Sigmoid colon (tissue), 4 donors: ENCODE results near the gene ATXN2.
"Not testable (repeated sequence)": the region's sequence is repeated elsewhere in the genome, so short reads cannot be mapped to it uniquely, and the experiment has no call there.

Experiments
- EP300 ChIP-seq, 4 donors: sonication (generic); formaldehyde crosslinking; IDR thresholded peaks; one replicate each; pipeline ENCODE4 v1.6.1; 2017; ENCODE audit warnings: antibody characterized with exemption in 4 of 4
- POLR2A ChIP-seq, 2 donors: fragments of 450-650 bp; IDR thresholded peaks; one replicate each; pipeline ENCODE4 v1.6.1; 2016; ENCODE audit warnings: antibody characterized with exemption in 2 of 2, mild to moderate bottlenecking in 2 of 2, moderate library complexity in 2 of 2
- POLR2AphosphoS5 ChIP-seq, 4 donors: sonication (generic); formaldehyde crosslinking; IDR thresholded peaks; one replicate each; pipeline ENCODE4 v1.6.1; 2017; ENCODE audit warnings: antibody characterized with exemption in 4 of 4
- TF ChIP-seq, protein P1 (sequence below), 4 experiments: fragments of 450-650 bp in 3 of 4; fragments of 200-600 bp in 1 of 4; IDR thresholded peaks; one replicate each; pipeline ENCODE4 v1.5.1; 2016 to 2019; ENCODE audit warnings: antibody characterized with exemption in 4 of 4, mild to moderate bottlenecking in 3 of 4, moderate library complexity in 2 of 4

DNA sequence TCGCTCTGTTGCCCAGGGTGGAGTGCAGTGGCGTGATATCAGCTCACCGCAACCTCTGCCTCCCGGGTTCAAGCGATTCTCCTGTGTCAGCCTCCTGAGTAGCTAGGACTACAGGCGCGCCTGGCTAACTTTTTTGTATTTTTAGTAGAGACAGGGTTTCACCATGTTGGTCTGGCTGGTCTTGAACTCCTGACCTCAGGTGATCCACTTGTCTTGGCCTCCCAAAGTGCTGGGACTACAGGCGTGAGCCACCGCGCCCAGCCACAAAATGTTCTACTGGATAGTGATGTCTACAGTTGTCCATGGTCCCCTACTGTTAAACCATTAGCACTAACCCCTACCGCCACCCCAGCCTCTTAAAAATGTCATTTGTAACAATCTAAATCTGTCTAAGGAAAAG, 139.0 kb downstream of the ATXN2 start:
- not testable (repeated sequence) for TF ChIP-seq POLR2AphosphoS5, POLR2A, EP300 (IDR thresholded peaks at IDR 0.05)
- TF ChIP-seq, protein P1, sequence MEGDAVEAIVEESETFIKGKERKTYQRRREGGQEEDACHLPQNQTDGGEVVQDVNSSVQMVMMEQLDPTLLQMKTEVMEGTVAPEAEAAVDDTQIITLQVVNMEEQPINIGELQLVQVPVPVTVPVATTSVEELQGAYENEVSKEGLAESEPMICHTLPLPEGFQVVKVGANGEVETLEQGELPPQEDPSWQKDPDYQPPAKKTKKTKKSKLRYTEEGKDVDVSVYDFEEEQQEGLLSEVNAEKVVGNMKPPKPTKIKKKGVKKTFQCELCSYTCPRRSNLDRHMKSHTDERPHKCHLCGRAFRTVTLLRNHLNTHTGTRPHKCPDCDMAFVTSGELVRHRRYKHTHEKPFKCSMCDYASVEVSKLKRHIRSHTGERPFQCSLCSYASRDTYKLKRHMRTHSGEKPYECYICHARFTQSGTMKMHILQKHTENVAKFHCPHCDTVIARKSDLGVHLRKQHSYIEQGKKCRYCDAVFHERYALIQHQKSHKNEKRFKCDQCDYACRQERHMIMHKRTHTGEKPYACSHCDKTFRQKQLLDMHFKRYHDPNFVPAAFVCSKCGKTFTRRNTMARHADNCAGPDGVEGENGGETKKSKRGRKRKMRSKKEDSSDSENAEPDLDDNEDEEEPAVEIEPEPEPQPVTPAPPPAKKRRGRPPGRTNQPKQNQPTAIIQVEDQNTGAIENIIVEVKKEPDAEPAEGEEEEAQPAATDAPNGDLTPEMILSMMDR (IDR thresholded peaks at IDR 0.05) = not testable (repeated sequence)
